B cell (primary cell): ENCODE measurements around the gene MYLK2. TPM values are rescaled to one million over a fixed set of nuclear protein-coding genes. Genes with fewer than 3 reads are reported as not detected.

Source experiments
- ATAC-seq: fragments of 200-7000 bp; cut with Tn5 transposase; one replicate; pipeline ENCODE4 v1.10.0; 2021; ENCODE audit warnings: low read depth, mild to moderate bottlenecking, moderate number of reproducible peaks, moderate library complexity
- CTCF ChIA-PET: fragments of 350-600 bp; sonication (Branson Sonifier 250); formaldehyde crosslinking; loops from one replicate; lab custom pipeline; 2021; ENCODE audit warnings: antibody characterized with exemption, inconsistent platforms; lab: Charles Lee
- POLR2A ChIA-PET: fragments of 350-600 bp; sonication (Branson Sonifier 250); formaldehyde crosslinking; loops from one replicate; lab custom pipeline; 2021; ENCODE audit warnings: antibody characterized with exemption; lab: Charles Lee
- DNase-seq: peaks from one replicate; pipeline ENCODE4 v3.0.0; 2013
- H2AFZ ChIP-seq: 2 replicates; pipeline ENCODE4 v1.6.1; 2012; ENCODE audit warnings: mild to moderate bottlenecking, low read depth, low read length; ENCODE audit not compliant: insufficient read depth, poor library complexity, severe bottlenecking
- H3K27ac ChIP-seq, 2 donors: 1 replicate in 1 of 2; 2 replicates in 1 of 2; pipeline ENCODE4 v1.5.1; 2012 to 2013; ENCODE audit warnings: low read length in 2 of 2, mild to moderate bottlenecking in 2 of 2, moderate library complexity in 1 of 2
- H3K27me3 ChIP-seq, 4 experiments: fragments of 200-600 bp in 1 of 4; sonication (generic) in 1 of 4; replicated peaks in 1 of 4; 1 replicate in 2 of 4; 2 replicates in 2 of 4; pipeline versions ENCODE4 v1.6.1 to v1.7.0; 2013 to 2016; ENCODE audit warnings: low read length in 3 of 4, mild to moderate bottlenecking in 2 of 4, mixed read lengths in 1 of 4, moderate library complexity in 1 of 4; ENCODE audit not compliant: insufficient read depth in 4 of 4, control insufficient read depth in 3 of 4; ENCODE audit errors: control extremely low read depth in 1 of 4
- H3K36me3 ChIP-seq, 2 experiments: replicated peaks in 1 of 2; 1 replicate in 1 of 2; 2 replicates in 1 of 2; pipeline versions ENCODE4 v1.6.1 to v1.7.1; 2013; ENCODE audit warnings: low read length in 1 of 2; ENCODE audit not compliant: insufficient read depth in 2 of 2, control insufficient read depth in 1 of 2; ENCODE audit errors: control extremely low read depth in 1 of 2, extremely low read depth in 1 of 2
- H3K4me1 ChIP-seq, 2 donors: fragments of 200-600 bp in 1 of 2; sonication (generic) in 1 of 2; 1 replicate in 1 of 2; 2 replicates in 1 of 2; pipeline versions ENCODE4 v1.5.1 to v1.6.1; 2013 to 2017; ENCODE audit warnings: low read length in 2 of 2; ENCODE audit not compliant: control insufficient read depth in 2 of 2, insufficient read depth in 2 of 2
- H3K4me2 ChIP-seq: replicated peaks from 2 replicates; pipeline ENCODE3; 2012; ENCODE audit warnings: mild to moderate bottlenecking, low read depth, low read length; ENCODE audit not compliant: poor library complexity, severe bottlenecking
- H3K4me3 ChIP-seq, 5 experiments: fragments of 200-600 bp in 1 of 5; sonication (generic) in 1 of 5; 1 replicate in 3 of 5; 2 replicates in 2 of 5; pipeline versions ENCODE4 v1.5.1 to v1.7.0; 2011 to 2016; ENCODE audit warnings: low read length in 4 of 5, mild to moderate bottlenecking in 4 of 5, low read depth in 2 of 5, control low read depth in 1 of 5, moderate library complexity in 1 of 5; ENCODE audit not compliant: insufficient read depth in 1 of 5; ENCODE audit errors: control extremely low read depth in 1 of 5, extremely low read depth in 1 of 5
- H3K79me2 ChIP-seq: fragments of 200-600 bp; sonication (generic); one replicate; pipeline ENCODE4 v1.6.0; 2016; ENCODE audit warnings: low read length; ENCODE audit not compliant: control insufficient read depth, insufficient read depth
- H3K9ac ChIP-seq: fragments of 200-600 bp; sonication (generic); 2 replicates; pipeline ENCODE4 v1.6.1; 2017; ENCODE audit warnings: mild to moderate bottlenecking, low read length, moderate library complexity
- H3K9me3 ChIP-seq, 3 donors: one replicate each; pipeline versions ENCODE4 v1.6.1 to v1.7.1; 2013; ENCODE audit warnings: low read length in 2 of 3; ENCODE audit not compliant: control insufficient read depth in 2 of 3, insufficient read depth in 1 of 3; ENCODE audit errors: control extremely low read depth in 1 of 3
- H4K20me1 ChIP-seq: 2 replicates; pipeline ENCODE4 v1.6.0; 2012; ENCODE audit warnings: mild to moderate bottlenecking, low read length; ENCODE audit not compliant: insufficient read depth, control insufficient read depth, poor library complexity, severe bottlenecking
- H3K27ac Mint-ChIP-seq: one replicate; pipeline ENCODE4 v1.8.0; 2021; ENCODE audit warnings: mixed read lengths
- H3K27me3 Mint-ChIP-seq: one replicate; pipeline ENCODE4 v1.8.0; 2021; ENCODE audit warnings: mixed read lengths
- H3K4me1 Mint-ChIP-seq: one replicate; pipeline ENCODE4 v1.8.0; 2021; ENCODE audit warnings: mixed read lengths
- H3K4me3 Mint-ChIP-seq: one replicate; pipeline ENCODE4 v1.8.0; 2021; ENCODE audit warnings: mixed read lengths
- H3K9me3 Mint-ChIP-seq: one replicate; pipeline ENCODE4 v1.8.0; 2022; ENCODE audit warnings: mixed read lengths; ENCODE audit not compliant: insufficient read depth
- EZH2 ChIP-seq: IDR thresholded peaks from 2 replicates; pipeline ENCODE4 v1.6.1; 2012; ENCODE audit warnings: borderline replicate concordance, low read depth, mild to moderate bottlenecking, moderate library complexity, low read length; ENCODE audit not compliant: insufficient read depth, poor library complexity, severe bottlenecking
- WGBS: methylation state at CpG from one replicate; pipeline ENCODE4 v1.1.5; 2013; ENCODE audit warnings: missing lambda C conversion rate; ENCODE audit not compliant: insufficient coverage; 5-methylcytosine and 5-hydroxymethylcytosine counted together
- intact Hi-C: fragments of 100-400 bp; cut with micrococcal nuclease; formaldehyde crosslinking; loops from one replicate; pipeline ENCODE4 v1.10.0; 2022
- polyA plus RNA-seq: library from polyadenylated mRNA; depleted of rRNA; stranded (reverse); fragments of >200 nt; gene quantifications from 2 replicates; pipeline ENCODE4 v1.2.3, GENCODE V29; 2012
- total RNA-seq, 2 donors: library from RNA; stranded (reverse); fragments of 120-200 nt in 1 of 2; gene quantifications; 1 replicate in 1 of 2; 2 replicates in 1 of 2; pipeline versions ENCODE4 v1.2.3 to v1.2.4, GENCODE V29; 2013 to 2022
- TF ChIP-seq, protein P1 (sequence below): fragments of 200-600 bp; IDR thresholded peaks from one replicate; pipeline ENCODE4 v1.8.0; 2022; ENCODE audit warnings: antibody characterized with exemption, mild to moderate bottlenecking

The MYLK2 gene
- total and polyA plus RNA-seq, 2 donors (not counting 1 experiment from before 2014, with no cell fraction given): not detected

GRCh38 chr20:31868853-31869672 is 49.9 kb downstream of the MYLK2 start:
- ATAC-seq: peak; percentile 34
- H3K4me1 ChIP-seq: peaks cover 29 to 31% of the 10 kb centered on the region in 2 donors
- H4K20me1 ChIP-seq: no peaks in the 10 kb centered on the region
- ChIA-PET POLR2A (no interaction called here), CTCF (interaction anchor here (1.0 to 1.7 kb wide), 7 partner anchors 11 to 163 kb away, joined by 3 to 8 read pairs (median 3); partner anchors contain the start of gene FOXS1)
- H3K36me3 ChIP-seq: no peaks in the 10 kb centered on the region
- intact Hi-C loops: no loop called here
- Mint-ChIP-seq H3K27ac (peak overlapping the region; percentile 50), H3K4me3 (peak overlapping the region; percentile 93), H3K27me3 (peaks cover 18% of the 10 kb centered on the region), H3K4me1 (peaks cover 28% of the 10 kb centered on the region), H3K9me3 (no peaks in the 10 kb centered on the region)
- H3K9ac ChIP-seq: peak overlapping the region; percentile 67
- no peak overlapping the region for H3K4me3 ChIP-seq
- no peak overlapping the region for H2AFZ ChIP-seq
- peak; percentile 52 for DNase-seq
- WGBS: 64% methylated on average over 9 of the region's 12 CpGs
- TF ChIP-seq EZH2: no peak
- TF ChIP-seq, protein P1, sequence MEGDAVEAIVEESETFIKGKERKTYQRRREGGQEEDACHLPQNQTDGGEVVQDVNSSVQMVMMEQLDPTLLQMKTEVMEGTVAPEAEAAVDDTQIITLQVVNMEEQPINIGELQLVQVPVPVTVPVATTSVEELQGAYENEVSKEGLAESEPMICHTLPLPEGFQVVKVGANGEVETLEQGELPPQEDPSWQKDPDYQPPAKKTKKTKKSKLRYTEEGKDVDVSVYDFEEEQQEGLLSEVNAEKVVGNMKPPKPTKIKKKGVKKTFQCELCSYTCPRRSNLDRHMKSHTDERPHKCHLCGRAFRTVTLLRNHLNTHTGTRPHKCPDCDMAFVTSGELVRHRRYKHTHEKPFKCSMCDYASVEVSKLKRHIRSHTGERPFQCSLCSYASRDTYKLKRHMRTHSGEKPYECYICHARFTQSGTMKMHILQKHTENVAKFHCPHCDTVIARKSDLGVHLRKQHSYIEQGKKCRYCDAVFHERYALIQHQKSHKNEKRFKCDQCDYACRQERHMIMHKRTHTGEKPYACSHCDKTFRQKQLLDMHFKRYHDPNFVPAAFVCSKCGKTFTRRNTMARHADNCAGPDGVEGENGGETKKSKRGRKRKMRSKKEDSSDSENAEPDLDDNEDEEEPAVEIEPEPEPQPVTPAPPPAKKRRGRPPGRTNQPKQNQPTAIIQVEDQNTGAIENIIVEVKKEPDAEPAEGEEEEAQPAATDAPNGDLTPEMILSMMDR: no peak
- no peaks in the 10 kb centered on the region for H3K79me2 ChIP-seq
- H3K27me3 ChIP-seq: peaks cover 0 to 30% (median 12%) of the 10 kb centered on the region in 4 experiments
- H3K4me2 ChIP-seq: peak overlapping the region; percentile 97
- H3K27ac ChIP-seq: no peak overlapping the region
- peaks cover 0 to 3% (median 0%) of the 10 kb centered on the region in 3 donors for H3K9me3 ChIP-seq

DNA sequence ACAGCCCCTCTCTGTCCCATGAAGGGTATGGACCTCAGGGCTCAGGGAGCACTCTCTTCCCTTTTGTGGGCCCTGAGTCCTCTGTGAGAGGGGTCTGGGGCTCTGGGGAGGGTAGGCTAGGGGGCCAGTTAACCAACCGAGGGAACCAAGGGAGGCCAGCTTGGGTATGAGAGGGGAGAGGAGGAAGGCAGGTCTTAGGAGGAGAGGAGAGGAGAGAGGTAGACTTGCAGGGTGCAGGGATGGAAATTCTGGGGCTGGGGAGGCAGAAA is 50.5 kb downstream of the MYLK2 start:
- Histone ChIP-seq H3K27me3 (peaks cover 0 to 30% (median 12%) of the 10 kb centered on the region in 4 experiments), H3K79me2 (no peaks in the 10 kb centered on the region), H3K4me1 (peaks cover 29 to 31% of the 10 kb centered on the region in 2 donors), H3K27ac (no peak overlapping the region), H3K9ac (peak overlapping the region; percentile 67), H4K20me1 (no peaks in the 10 kb centered on the region), H3K4me3 (peak overlapping the region in 3 of 5 experiments; percentile 55 to 68 (median 57)), H2AFZ (peak overlapping the region; percentile 86), H3K4me2 (peak overlapping the region; percentile 97), H3K9me3 (peaks cover 0 to 3% (median 0%) of the 10 kb centered on the region in 3 donors), H3K36me3 (no peaks in the 10 kb centered on the region)
- ATAC-seq (peak; percentile 4), DNase-seq (no peak)
- peaks cover 28% of the 10 kb centered on the region for H3K4me1 Mint-ChIP-seq
- 0% methylated on average over 1 of the region's 1 CpG for WGBS
- peak overlapping the region; percentile 81 for H3K27ac Mint-ChIP-seq
- TF ChIP-seq, protein P1: no peak
- TF ChIP-seq EZH2: no peak
- ChIA-PET POLR2A (no interaction called here), CTCF (interaction anchor here (1.0 to 1.2 kb wide), 2 partner anchors 25 to 47 kb away, joined by 3 read pairs; partner anchors contain the start of gene FOXS1)
- intact Hi-C loops: no loop called here
- peaks cover 18% of the 10 kb centered on the region for H3K27me3 Mint-ChIP-seq
- H3K9me3 Mint-ChIP-seq: no peaks in the 10 kb centered on the region
- H3K4me3 Mint-ChIP-seq: peak overlapping the region; percentile 93
